SK-MEL-5 (cell line): ENCODE data around the gene KRT81. TPM values are rescaled to one million over a fixed set of nuclear protein-coding genes. Genes with fewer than 3 reads are reported as not detected.

Source experiments
- DNase-seq: peaks from one replicate; pipeline ENCODE4 v3.0.0-alpha.2; 2016; ENCODE audit warnings: low read depth, low spot score
- in situ Hi-C: cut with HindIII; loops from 2 replicates; pipeline ENCODE4 v1.10.0; 2016; ENCODE audit warnings: low sequenced_read_pairs, high pct_unique_total_duplicates, low pct_unique_long_range_greater_than_20kb
- total RNA-seq: library from RNA; depleted of rRNA; stranded (reverse); fragments of >200 nt; shearing (Covaris generic); gene quantifications from 2 replicates; pipeline ENCODE4 v1.2.3, GENCODE V29; 2014

Gene KRT81
- total RNA-seq, 1 experiment from 2014 or later: 0.16 TPM

DNA sequence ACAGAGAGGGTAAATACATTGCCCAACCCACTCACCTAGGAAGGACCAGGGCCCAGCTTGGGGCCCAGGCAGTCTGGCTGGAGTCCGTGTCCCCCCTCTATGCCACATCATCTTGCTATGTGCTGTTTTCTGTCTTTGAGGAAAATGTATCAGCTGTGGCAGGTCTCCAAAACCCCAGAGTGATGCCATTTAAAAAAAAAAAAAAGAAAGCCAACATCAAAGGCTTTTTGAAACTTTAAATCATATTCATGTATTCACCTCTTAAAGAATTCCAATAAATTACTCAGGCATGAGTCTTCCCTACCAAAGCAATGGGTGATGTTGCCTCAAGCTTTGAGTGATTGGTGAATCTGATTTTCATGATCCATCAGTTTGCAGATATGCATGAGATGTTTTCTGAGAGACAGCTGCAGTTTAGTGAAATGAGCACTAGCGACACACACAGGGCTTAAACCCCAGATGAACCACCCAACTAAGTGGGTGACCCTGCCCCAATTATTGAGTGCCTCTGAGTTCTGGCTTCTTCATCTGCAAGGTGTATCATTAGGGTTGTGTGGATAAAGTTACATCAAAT is 6.1 kb downstream of the KRT81 start:
- in situ Hi-C loops: no loop called here
- no peak for DNase-seq

DNA sequence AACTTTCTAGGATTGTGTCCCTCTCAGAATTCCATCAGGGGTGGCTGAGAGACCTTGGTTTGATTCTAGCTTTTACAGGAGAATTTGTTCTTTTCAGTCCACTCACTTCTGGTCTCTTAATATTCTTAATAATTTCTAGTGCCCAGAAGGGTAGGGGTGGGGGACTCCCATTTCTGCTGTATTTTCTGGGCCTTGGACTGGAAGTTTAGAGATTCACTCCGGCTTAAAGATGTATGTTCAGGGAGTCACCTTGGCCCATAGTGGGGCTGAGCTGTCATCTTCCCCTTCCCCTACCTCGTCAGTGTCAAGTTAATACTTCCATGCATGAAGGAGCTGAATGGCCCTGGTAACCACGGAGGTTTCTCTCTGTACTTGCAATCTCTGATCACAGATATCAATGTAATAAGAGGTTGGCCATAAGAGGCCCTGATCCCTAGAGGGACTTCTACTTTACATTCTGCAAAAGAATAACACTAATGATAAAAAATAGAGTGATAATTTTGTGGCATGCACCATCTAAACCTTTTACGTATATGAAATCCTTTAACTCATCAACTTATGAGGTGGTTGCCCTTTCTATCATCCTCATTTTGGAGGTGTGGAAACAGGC is 6.7 kb downstream of the KRT81 start:
- DNase-seq: no peak
- in situ Hi-C loops: no loop called here

DNA sequence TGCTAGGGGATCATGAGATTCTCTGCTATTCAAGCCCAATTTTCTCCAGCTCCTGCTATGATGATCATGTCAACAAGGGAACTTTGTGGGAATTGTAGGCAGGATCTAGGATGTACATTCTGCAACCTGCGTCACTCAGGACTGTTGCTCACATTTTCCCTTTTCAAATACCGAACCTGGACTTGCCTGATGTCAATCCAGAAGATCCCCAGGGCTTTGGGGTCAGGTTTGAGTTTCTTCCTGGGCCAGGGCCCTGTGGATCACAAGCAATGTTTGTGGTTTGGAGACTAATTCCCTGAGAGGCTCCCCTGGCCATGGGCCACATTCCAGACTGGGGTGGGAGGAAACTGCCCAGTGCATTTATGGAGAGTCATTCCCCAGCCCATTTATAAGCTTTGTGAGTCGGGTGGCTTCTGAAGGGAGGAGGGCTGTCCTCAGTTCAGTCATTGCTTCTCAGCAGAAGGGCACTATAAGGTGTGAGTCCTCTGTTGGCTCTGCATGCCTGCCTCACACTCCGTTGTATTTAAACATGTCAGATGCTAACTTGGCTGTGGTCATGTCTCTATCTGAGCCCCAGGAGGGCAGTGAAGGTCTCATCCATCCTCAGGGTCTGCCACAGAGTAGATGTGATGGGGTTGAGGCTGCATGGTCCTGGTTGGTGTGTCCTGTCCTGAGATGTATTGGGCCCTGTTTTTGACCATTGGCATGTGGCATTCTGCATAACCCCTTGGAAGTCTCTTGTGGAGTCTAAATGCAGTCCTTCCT is 10.4 kb downstream of the KRT81 start:
- in situ Hi-C loops: no loop called here
- DNase-seq: peak; percentile 94

DNA sequence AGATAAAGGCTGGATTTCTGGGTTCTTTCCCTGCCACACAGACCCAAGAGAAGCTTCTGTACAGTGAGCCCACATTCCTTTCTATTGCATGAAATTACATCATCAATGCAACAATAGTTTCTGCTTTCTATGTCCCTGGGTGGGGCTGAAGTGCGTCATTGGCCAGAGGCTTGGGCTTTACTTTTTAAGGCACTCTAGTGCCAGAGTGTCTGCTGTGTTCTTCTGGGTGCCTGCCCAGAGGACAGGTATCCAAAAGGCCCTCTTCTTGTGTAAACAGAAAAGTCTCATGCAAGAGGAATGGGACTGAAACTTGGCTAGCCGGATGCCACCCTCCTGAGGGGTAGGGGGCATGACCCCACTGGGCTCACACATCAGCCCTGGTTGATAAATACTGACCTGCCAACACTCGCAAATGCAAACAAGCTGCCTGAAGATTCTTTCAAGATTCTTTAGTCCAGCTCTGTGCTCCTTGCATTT is 11.0 kb downstream of the KRT81 start:
- DNase-seq: peak; percentile 78
- in situ Hi-C loops: no loop called here

DNA sequence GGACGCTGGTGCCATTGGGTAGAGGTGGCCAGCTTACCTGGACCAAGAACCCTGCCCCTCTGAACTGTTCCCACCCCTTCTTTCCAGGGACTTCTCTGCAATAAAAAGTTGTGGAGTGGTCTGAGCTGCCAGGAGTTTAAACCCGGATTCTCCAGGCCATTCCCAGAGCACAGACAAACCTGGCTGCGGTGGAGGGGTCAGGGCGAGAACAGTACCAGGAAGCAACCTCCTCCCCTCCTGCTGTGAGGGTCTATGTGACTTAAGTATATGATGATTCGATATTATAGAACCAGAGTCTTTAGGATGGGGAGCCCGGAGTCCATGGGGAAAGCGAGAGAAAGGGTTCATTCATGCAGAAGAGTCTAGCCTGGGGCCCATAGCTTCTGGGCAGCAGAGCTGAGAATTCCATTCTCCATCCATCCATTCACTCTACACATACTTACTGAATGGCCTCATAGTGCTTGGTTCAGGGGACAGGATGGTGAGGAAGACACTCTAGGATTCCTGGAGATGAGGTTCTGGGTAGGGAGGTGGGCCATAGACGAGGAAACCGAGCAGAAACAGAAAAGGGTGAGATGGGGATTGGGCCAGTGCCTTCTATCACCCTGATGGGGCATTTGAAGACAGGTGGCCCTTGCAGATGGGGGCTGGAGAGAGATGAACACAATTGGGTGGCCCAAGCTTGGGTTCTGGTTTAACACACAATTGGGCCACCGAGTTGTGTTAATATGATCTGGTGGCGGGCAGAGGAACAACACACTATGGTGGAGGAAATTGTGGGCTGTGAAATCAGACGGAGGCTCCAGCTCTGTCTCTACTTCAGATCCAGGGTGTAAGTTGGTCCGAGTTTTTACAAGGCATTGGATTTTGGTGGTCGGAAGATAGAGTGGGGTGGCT is 11.7 kb downstream of the KRT81 start:
- DNase-seq: peak; percentile 34
- in situ Hi-C loops: no loop called here

DNA sequence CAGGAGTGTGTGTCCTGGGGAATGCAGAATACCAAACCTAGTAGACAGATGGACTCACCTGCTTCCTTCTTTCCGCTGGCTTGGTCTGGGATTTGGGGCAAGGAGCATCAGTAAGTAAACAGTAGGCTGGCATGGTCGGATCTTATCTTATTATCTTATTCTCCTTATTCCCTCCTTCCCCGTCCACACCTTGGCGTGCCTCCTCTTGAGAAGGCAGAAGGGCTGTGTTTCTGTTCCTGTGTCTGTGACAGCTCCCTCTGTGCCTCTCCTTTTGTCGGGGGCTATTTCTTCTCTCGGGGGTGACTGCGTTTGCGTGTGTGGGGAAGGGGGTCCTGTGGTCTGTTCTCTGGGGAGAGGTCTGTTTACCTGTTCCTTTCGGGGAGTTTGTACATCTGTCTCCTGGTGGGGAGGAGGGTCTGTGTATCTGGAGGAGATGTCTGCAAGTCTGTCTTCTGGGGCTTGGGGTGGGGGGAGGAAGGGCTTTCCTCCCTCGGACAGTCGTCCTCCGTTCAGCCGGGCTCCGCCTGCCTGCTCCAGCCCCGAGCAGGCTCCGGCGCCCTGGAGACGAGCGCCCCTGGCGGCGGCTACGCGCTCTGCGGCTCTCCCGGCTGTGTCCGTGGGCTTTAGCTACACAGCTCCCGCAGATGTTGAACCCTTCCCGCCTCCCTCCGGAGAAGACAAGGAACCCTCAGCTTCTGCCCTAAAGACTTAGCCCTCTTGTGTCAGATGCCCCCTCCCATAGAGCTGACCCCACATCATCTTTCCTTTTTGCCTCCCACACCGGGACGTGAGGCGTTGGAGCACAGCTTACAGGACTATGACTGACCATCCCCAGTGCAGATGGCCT is 12.5 kb downstream of the KRT81 start:
- in situ Hi-C loops: no loop called here
- DNase-seq: peak; percentile 75

DNA sequence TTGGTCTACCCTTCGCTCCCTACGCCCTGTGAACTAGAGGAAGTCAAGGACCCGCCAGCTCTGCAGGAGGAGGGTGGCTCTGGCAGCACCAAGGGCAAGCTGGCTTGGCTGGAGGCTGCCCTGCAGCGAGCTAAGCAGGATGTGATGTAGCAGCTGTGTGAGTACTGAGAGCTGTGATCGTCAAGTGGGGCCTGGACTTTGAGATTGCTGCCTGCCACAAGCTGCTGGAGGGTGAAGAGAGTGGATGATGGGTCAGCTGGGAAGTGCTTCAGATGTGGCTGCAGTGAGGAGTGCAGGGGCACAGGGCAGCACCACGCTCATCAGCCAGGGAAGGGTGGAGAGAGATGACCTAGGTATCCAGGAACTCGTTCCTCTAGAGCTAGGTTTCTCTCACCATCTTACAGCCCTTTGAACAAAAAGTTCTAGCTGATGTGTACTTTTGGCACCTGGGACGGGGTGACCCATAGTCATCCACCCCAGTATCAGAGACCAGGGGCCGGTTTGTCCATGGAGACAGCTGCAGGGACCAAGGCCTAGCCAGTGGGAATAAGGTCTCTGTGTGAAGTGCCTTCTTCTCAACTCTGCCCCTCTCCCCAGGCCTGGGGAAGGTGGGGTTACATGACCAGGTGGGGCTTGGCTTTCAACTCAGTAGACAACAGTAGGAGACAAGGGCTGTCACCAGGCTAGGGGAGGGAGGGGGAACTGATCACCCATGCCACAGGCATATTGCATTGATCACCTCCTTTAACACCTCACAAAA is 13.7 kb downstream of the KRT81 start:
- no peak for DNase-seq
- in situ Hi-C loops: no loop called here

DNA sequence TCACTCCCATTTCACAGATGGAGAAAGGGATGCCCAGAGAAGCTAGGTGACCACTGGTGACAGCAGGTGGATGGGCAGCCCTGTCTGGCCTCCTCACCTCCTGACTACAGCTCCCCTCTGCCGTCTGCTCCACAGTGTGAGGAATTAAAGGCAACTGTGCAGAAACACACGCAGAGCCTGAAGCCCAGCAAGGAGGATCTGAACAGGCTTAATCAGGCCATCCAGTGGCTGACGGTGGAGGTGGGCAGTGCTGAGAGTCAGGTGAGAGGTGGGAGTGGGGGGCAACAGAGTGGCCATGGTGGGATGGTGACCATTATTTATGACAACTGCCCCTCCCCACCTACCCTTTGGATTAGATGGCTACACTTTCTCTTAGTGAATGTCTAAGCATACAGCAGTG is 15.6 kb downstream of the KRT81 start:
- no peak for DNase-seq
- in situ Hi-C loops: no loop called here

DNA sequence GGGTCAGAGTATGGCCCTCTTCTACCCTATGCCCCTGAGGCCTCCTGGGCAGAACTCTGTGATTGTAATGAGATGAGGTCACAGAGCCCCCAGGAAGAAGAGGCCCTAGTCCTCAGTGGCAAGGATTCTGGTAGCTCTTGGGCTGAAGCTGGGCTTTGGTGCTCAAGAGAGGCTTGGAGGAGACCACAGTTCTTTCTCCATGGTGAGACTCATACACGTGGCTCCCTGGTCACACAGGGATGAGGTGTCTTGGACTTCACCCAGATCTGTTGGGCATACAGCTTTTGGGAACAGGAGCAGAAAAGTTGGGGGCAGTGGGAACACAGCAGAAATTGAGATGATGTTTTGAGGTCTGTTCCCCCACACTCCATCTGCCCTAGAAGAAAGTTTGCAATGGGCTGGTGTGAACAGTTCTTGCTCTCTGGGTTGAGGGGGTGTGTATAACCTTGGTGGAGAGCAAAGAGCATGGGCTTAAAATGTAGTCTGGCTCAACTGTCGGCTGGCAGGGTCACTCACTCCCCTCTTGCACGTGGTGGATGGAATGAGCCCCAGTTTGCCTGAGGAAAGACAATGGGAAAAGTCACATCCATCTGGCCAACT is 16.7 kb downstream of the KRT81 start, which contains the start of gene KRT86:
Gene KRT86, plus strand, starts transcription at position 125 of the 600 bp plus-strand sequence. CDS start 27,272 bp downstream, outside the sequence.
- no peak for DNase-seq
- in situ Hi-C loops: no loop called here

DNA sequence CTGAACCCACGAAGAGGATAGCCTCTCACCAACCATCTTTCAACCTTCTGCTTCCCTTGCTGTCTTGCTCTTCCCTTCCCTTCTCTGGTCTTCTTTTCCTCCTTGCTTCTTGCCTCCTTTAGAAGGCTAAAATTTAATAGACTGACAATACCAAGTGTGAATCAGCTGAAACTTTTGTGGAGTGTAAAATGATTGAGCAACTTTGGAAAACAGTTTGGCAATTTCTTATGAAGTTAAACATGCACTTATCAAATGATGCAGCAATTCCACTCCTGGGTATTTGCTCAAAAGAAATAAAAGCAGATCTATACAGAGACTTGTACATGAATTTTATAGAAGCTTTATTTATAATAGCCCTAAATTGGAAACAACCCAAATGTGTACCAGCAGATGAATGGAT is 20.2 kb downstream of the KRT81 start:
- in situ Hi-C loops: no loop called here
- no peak for DNase-seq

DNA sequence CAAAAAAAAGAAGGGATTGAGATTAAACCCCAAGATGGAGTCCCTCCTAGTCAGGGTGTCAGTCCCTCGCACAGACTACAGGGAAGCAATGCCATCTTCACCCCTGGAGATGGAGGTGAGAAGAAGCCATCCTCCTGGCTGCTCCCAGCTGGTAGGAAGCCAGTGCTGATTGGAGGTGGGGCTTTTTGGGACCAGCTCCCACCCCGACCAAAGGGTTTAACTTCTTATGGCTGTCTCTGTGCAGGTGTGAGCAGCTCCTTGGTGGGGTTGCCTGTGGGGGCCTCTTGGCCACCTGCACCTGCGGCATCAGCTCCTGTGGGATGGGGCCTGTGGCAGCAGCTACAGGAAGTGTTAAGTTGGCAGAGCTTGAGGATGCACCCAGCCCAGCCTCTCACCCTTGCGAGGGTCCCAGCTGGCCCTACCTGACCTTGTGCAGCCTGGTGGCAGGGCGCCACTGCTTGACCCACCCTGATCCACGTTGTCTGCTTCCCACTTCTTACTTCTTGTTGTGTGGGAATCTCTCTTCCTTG is 20.7 kb downstream of the KRT81 start:
- in situ Hi-C loops: no loop called here
- no peak for DNase-seq

DNA sequence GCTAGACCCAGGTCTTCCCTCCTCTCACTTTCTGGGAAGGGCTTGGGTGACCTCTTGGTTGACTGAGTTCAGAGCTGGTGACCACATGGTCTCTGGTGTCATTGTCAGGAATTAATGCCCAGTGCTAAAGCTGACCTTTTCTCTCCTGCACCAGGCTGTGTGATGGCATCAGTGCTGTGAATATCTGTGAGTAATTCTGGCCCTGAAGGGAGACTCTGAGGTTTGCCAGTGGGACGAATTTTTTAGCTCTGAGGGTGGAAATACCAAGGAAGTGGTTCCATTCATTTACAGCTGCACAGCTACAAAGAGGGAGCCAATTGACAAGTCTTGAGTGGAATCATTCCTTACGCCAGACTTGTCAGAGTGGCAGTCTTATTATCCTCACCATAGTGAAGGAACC is 23.1 kb downstream of the KRT81 start:
- in situ Hi-C loops: no loop called here
- peak; percentile 13 for DNase-seq

DNA sequence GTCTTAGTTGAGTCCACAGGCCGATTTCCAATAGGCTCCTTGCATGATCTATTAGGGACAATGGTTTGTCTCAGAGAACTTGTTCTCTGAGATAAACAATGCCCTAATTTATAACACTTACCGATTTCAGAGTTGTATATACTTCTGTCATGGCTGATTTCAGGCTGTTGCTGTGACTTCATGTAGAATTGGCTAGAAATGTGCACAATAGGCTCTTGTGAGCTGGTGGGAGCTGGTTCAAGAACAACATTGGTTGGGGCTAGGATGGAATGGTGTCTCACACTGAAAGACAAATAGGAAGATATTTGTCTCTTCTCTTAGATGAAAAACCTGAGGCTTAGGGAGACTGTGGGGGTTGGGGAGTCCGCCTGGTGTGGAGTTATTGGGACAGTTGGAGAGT is 23.6 kb downstream of the KRT81 start:
- peak; percentile 20 for DNase-seq
- in situ Hi-C loops: no loop called here

DNA sequence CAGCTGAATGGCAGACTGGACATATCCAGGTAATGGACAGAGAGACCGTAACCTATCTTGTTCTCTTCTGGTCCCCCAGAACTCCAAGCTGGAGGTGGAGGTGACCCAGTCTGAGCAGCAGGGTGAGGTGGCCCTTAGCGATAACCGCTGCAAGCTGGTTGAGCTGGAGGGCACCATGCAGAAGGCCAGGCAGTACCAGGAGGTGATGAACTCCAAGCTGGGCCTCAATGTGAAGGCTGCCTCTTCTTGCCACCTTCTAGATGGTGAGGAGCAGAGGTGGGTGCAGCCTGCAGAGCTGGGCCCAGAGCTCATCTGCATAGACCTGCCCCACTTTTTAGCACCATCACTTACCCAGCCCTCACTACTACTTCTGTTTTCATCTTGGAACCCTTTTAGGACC is 24.1 kb downstream of the KRT81 start:
- DNase-seq: no peak
- in situ Hi-C loops: no loop called here

DNA sequence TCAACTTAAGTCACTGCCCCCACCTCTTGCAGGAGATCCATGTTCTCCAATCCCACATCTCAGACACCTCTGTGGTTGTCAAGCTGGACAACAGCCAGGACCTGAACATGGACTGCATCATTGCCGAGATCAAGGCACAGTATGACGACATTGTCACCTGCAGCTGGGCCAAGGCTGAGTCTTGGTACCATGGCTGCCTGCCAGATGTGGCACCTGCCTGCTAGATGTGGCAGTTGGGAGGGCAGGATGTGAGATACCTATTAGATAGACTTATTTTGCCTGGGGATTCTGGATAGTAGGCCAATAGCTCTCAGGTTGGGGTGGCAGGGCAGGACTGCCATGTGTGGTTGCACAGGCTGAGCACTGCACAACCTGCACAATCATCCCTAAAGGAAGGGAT is 24.8 kb downstream of the KRT81 start:
- in situ Hi-C loops: no loop called here
- DNase-seq: no peak

DNA sequence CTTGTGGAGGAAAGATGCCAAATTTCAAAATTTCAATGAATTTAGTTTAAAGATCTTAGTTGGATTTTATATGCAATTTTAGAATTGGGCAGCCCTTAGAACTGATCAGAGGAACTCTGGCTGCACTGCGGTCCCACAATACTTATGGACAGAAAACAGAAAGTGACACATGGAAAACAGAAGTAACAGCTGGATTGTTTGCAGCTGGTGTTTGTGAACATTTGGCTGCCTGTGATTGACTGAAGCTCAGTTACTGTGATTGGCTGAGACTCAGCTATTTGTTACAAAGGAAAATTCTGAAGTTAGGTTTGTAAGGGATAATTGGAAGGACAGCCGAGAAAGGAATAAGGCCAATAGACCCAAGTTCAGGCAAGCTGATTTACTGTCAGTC is 26.9 kb downstream of the KRT81 start:
- in situ Hi-C loops: no loop called here
- DNase-seq: no peak
